Panc1 (cell line): ENCODE data around the gene SND1.

Source experiments
- POLR2AphosphoS5 ChIP-seq: IDR thresholded peaks from 2 replicates; pipeline ENCODE4 v1.6.1; 2012; ENCODE audit warnings: mild to moderate bottlenecking, low read depth, low read length, moderate library complexity
- TF ChIP-seq, protein P1 (sequence below): fragments of 450-650 bp; IDR thresholded peaks from 2 replicates; pipeline ENCODE4 v1.5.1; 2017; ENCODE audit warnings: mild to moderate bottlenecking

DNA sequence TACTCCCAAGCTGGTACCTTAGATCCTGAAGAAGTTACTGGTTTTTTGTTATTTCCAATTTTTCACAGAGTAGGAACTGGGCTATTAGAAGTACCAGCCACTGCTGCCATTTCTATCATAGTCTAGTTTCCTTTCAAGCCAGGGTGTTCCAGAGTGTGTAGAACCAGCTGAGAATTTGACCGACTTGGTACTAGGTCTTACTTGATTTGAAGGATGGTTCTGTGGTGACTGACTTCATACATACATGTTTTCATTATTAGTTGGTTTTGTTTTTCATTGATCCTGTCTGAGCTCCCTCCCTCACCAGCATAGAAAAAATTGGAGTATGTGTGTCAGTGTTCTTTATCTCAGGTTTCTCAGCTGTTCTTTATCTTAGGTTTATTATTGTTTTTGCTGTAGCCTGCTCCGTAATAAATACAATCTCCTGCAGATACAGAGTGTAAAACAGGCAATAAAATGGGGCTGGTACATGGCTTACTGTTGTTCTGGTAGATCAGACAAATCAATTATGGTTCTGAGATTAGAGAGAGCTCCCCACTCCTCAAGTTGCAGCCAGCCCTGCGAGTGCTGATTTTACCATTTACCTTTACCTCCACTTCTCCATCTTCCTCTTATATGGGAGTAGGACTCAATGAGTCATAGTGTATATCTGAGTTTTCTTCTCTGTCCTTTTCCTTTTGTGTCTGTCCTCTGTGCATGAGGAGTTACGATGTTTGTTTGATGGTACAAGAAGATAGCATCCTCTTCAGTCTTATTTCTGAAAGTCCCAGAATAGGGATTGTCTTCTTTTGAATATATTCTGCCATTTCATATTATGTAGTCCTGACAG lies 256.6 kb downstream of the SND1 start:
- no peak for TF ChIP-seq POLR2AphosphoS5
- TF ChIP-seq, protein P1, sequence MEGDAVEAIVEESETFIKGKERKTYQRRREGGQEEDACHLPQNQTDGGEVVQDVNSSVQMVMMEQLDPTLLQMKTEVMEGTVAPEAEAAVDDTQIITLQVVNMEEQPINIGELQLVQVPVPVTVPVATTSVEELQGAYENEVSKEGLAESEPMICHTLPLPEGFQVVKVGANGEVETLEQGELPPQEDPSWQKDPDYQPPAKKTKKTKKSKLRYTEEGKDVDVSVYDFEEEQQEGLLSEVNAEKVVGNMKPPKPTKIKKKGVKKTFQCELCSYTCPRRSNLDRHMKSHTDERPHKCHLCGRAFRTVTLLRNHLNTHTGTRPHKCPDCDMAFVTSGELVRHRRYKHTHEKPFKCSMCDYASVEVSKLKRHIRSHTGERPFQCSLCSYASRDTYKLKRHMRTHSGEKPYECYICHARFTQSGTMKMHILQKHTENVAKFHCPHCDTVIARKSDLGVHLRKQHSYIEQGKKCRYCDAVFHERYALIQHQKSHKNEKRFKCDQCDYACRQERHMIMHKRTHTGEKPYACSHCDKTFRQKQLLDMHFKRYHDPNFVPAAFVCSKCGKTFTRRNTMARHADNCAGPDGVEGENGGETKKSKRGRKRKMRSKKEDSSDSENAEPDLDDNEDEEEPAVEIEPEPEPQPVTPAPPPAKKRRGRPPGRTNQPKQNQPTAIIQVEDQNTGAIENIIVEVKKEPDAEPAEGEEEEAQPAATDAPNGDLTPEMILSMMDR: no peak
